ENCODE data around the gene C4orf54. TPM values are rescaled to one million over a fixed set of nuclear protein-coding genes. Genes with fewer than 3 reads are reported as not detected.

The C4orf54 gene
- total RNA-seq, 4 donors from 2014 or later, result under 0.01 TPM; not detected in 3

GRCh38 chr4:99636422-99636821 lies 21.2 kb downstream of the C4orf54 start:
- no peak for TF ChIP-seq CTCF (IDR thresholded peaks at IDR 0.05; ENCODE audit: low read depth)

- no peak for TF ChIP-seq CTCF (IDR thresholded peaks at IDR 0.05; ENCODE audit: low read depth)
Observed at GRCh38 chr4:99635601-99636000, 22.0 kb downstream of the C4orf54 start.

- no peak for TF ChIP-seq CTCF (IDR thresholded peaks at IDR 0.05; ENCODE audit: low read depth)
Observed at GRCh38 chr4:99634742-99635360, 22.8 kb downstream of the C4orf54 start.

GRCh38 chr4:99633772-99634171 lies 23.9 kb downstream of the C4orf54 start:
- no peak for TF ChIP-seq CTCF (IDR thresholded peaks at IDR 0.05; ENCODE audit: low read depth)

GRCh38 chr4:99630857-99631360 lies 26.7 kb downstream of the C4orf54 start:
- TF ChIP-seq CTCF (IDR thresholded peaks at IDR 0.05; ENCODE audit: low read depth), result no peak

- no peak for TF ChIP-seq CTCF (IDR thresholded peaks at IDR 0.05; ENCODE audit: low read depth)
Observed at GRCh38 chr4:99629962-99630554, 27.6 kb downstream of the C4orf54 start.

- no peak for TF ChIP-seq CTCF (IDR thresholded peaks at IDR 0.05; ENCODE audit: low read depth)
Observed at GRCh38 chr4:99628040-99628439, 29.6 kb downstream of the C4orf54 start.
